GM12891 (cell line): ENCODE measurements around the gene CERS3.

Source experiments
- POLR2A ChIP-seq: IDR thresholded peaks from 2 replicates; pipeline ENCODE4 v1.6.1; 2011; ENCODE audit warnings: low read depth, low read length, control low read depth
- POLR2AphosphoS5 ChIP-seq: IDR thresholded peaks from 2 replicates; pipeline ENCODE4 v1.6.1; 2011; ENCODE audit warnings: low read depth, low read length, control low read depth
- POU2F2 ChIP-seq: IDR thresholded peaks from 2 replicates; pipeline ENCODE4 v1.6.1; 2011; ENCODE audit warnings: low read depth, mild to moderate bottlenecking, control low read depth, low read length, moderate library complexity
- SPI1 ChIP-seq: IDR thresholded peaks from 2 replicates; pipeline ENCODE4 v1.6.1; 2011; ENCODE audit warnings: low read depth, low read length, control low read depth
- TAF1 ChIP-seq: IDR thresholded peaks from 2 replicates; pipeline ENCODE4 v1.6.1; 2011; ENCODE audit warnings: low read depth, low read length, control low read depth

DNA sequence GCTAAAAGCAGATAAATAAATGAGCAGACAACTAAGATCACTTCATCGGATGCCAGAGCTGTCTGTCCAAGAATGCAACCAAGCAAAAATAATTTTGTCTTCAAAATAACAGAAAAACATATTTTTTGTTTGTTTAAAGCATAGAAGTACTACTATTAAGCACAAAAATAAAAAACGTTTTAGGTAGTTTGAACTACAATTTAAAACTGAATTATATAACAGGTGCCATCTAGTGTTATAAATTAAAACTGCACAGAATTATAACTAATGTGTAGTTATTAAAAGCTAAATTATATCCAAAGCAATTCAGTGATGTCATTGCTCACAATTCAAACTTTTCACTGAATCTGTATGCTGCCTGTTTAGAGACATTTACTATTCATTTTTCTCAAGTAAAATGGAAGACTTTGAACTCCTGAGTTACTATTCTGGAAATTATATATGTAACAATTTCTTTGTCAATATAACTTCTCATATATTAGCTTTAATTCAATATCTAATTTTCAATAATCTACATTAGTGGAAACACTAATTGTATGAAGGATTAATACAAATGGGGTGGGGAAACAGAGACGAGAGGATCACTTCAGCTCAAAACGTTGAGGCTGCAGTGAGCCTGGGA is 43.7 kb upstream of the CERS3 start:
- TF ChIP-seq POLR2AphosphoS5 (no peak), POLR2A (no peak), TAF1 (no peak), SPI1 (no peak), POU2F2 (no peak)
